ENCODE results near the gene ATP2B2.

Gene ATP2B2

DNA sequence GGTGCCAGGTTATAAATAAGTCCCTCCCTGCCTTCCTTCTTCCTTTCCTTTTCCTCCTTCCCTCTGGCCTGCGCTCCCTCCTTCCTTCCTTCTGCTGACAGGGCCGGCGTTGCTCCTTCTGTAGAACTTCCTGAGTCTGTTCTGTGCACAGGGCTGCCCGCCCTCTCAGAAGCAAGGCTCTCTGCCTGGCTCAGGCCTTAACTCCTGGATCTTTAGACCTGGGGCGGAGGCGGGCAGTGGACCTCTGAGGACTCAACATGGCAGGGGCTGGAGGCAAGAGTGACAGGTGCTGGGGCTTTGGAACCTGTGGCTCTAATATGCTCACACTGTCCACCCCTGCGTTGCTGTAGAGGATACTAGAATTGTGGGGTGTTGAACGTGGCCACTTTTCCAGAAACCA is 98.0 kb downstream of the ATP2B2 start:
- no peak for FAIRE-seq
- TF ChIP-seq POLR2A (IDR thresholded peaks at IDR 0.05; ENCODE audit: low read depth, low read length), result no peak
- no peak for DNase-seq (ENCODE audit: insufficient read length, low spot score)

DNA sequence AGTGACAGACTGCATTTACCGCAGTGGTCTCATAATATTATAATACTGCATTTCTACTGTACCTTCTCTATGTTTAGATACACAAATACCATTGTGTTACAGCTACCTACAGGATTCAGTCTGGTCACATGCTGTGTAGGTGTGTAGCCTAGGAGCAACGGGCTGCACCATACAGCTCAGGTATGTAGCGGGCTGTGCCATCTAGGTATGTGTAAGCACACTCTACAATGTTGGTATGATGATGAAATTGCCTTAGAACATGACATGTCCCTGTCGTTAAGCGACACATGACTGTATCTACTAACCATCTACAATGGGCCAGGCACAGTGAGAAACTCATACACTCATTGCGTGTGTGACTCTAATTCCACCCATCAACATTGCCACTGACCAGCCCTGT is 99.0 kb downstream of the ATP2B2 start:
- DNase-seq (ENCODE audit: insufficient read length, low spot score) (no peak), FAIRE-seq (no peak)
- TF ChIP-seq POLR2A (IDR thresholded peaks at IDR 0.05; ENCODE audit: low read depth, low read length), result no peak

DNA sequence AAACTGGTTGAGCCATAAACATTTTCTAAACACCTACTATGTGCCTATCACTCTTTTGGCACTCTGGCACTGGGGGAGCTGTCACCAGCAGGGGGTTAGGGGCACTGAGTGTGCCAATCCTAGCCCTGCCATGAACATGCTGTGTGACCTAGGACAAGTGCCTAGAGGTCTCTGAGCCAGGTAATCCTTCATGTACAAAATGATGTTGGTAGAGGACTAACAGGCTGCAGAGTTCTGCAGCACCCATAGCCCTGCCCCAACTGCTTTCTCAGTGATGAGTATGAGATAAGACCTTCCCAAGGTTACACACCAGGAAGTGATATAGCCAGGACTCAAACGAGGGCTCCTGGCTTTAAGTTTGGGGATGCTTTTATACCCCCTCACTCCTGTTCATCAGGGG is 99.6 kb downstream of the ATP2B2 start:
- no peak for DNase-seq (ENCODE audit: insufficient read length, low spot score)
- no peak for FAIRE-seq
- no peak for TF ChIP-seq POLR2A (IDR thresholded peaks at IDR 0.05; ENCODE audit: low read depth, low read length)

DNA sequence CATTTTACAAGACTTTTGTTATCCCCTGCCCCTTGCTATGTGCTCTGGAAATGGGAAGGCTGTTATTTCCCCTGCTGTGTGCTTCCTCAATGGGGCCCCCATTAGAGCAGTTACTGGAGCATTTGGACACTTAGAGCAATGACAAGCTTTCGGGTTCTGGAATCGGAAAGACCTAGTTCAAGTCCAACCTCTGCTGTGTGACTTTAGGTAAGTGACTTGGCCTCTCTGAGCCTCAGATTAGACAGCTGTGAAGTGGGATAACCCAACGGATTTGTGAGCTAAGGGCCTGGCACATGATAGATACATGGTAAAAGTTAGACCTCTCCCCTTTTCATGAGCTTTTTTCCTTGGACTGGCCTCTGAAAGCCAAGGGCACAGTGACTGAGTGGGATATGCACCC is 100.5 kb downstream of the ATP2B2 start:
- no peak for TF ChIP-seq POLR2A (IDR thresholded peaks at IDR 0.05; ENCODE audit: low read depth, low read length)
- DNase-seq (ENCODE audit: insufficient read length, low spot score) (no peak), FAIRE-seq (no peak)

DNA sequence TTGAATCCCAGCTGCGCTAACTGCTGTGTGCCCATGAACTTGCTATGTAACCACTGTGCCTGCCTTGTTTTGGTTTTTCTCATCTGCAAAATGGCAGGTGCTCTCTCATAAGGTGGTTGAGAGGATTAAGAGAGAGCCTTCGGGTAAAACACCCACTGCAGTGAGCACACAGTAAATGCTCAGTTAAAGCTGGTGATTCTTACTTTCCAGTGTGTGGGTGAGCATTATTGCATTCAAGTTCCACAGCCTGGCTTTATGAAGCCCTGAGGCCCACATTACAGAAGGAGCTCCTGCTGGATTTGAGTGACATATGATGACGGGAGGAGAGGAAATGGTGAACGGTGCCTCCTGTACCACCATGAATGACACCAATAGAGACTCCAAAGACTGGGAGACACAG is 101.0 kb downstream of the ATP2B2 start:
- FAIRE-seq (no peak), DNase-seq (ENCODE audit: insufficient read length, low spot score) (no peak)
- TF ChIP-seq POLR2A (IDR thresholded peaks at IDR 0.05; ENCODE audit: low read depth, low read length), result no peak

DNA sequence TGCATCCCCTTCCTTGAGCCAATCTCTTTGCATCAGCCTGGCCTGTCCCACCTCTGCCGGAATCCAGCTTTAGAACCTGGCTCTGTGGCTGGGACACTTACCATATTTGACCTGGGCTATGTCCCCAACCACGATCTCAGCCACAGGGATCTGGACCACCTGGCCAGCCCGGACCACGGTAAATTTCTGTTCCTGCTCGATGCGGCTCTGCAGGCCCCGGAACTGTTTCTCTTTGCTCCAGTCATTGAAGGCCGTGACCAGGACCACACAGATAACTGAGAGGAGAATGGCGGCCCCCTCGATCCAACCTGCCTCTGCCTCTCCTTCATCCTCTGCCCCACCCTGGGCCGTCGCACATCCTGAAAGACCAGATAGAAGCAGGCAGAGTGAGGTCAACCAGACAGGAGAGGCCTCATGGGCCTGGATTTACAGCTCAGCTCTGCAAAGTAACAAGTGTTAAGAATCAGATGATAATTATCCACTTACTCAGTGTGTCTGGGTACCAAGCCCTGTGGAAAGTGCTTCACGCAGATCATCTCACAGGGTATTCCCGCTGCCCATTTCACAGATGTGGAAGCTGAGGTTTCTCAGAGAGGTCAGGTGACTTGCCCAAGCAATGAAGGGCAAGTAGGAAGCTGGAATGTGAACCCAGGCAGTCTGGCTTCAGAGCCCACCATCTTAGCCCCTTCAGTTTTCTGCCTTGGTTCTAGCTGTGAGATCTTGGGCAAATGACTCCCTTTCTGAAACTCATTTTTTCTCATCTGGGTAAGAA is 103.2 kb downstream of the ATP2B2 start:
- TF ChIP-seq POLR2A (IDR thresholded peaks at IDR 0.05; ENCODE audit: low read depth, low read length), result no peak
- no peak for DNase-seq (ENCODE audit: insufficient read length, low spot score)
- FAIRE-seq, result no peak

DNA sequence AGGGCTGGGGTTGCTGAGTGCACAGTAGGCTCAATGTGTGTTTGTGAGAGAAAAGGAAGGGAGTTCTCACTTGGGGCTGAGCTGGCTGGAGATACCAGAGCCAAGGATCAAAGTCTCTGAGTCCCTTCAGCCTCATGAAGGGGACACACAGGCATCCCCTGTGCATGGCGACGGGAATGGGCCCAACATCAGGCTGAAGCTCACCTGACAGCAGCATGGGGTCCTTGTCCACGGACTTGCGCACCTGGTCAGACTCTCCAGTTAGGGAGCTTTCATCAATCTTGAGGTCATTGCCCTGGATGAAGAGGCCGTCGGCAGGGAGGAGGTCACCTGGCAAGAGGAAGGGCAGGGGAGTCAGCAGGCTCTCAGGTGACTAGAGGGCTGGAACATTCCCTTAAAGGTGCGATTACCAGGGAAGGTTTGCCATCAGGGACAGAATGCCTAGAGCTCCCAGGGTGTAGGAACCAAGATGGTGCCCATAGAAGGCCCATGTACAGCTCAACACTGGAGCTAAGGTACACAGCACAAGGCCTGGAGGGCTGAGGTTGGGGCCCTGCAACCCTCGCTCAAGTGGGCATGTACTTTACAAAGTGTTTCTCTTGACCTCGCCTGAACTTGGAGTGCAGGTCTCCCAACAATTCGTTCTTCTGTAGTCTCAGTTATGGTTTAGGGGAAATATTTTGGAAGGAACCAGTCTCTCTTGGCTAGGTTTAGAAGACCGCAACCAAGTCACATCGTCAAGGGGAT is 104.5 kb downstream of the ATP2B2 start:
- FAIRE-seq (no peak), DNase-seq (ENCODE audit: insufficient read length, low spot score) (no peak)
- no peak for TF ChIP-seq POLR2A (IDR thresholded peaks at IDR 0.05; ENCODE audit: low read depth, low read length)

DNA sequence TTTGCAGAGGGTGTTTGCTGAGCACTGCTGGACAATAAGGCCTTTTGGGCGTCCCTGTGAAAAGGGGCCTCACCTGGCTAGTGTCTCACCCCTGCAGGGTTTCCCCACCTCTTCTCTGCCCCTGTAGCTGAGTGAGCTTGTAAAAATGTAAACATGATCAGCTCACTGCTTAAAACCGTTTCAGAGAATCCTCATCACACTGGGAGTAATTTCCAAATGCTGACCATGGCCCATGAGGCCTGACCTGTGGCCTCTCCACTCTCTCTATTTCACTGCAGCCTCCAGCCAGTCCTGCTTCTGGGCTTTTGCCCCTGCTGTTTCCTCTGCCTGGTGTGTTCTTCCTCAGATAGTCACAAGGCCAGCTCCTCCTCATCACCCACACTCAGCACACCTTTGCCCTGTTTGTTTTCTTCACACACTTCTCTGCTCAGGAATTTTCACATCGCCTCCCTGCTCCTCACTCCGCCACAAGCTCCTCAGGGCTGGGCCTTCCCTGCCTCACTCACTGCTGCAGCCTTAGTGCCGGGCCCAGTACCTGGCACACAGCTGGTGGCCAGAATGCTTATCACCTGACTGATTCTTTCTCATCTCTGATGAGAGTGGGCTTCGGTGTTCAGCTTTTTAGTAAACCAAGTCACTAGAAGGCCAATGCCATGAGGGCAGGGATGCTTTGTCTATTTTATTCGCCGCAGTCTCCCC is 105.2 kb downstream of the ATP2B2 start:
- FAIRE-seq (no peak), DNase-seq (ENCODE audit: insufficient read length, low spot score) (no peak)
- TF ChIP-seq POLR2A (IDR thresholded peaks at IDR 0.05; ENCODE audit: low read depth, low read length), result no peak

DNA sequence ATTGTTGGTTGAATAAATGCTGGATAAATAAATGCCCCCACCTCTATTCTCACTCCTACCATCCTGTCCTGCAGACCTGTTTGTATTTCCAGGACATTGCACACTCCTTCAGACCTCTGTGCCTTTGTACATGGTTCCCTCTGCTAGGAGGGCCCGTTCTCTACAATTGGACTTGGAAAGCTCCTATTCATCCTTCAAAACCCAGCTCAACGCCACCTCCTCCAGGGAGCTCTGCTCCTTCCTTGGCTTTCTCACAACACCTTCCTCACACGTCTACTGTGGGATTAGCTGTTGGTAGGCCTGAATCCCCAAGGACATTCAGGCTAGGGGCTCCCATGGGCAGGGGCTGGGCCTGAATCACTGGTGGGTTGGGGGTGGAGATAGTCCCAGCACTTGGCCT is 105.8 kb downstream of the ATP2B2 start:
- FAIRE-seq (no peak), DNase-seq (ENCODE audit: insufficient read length, low spot score) (no peak)
- no peak for TF ChIP-seq POLR2A (IDR thresholded peaks at IDR 0.05; ENCODE audit: low read depth, low read length)

DNA sequence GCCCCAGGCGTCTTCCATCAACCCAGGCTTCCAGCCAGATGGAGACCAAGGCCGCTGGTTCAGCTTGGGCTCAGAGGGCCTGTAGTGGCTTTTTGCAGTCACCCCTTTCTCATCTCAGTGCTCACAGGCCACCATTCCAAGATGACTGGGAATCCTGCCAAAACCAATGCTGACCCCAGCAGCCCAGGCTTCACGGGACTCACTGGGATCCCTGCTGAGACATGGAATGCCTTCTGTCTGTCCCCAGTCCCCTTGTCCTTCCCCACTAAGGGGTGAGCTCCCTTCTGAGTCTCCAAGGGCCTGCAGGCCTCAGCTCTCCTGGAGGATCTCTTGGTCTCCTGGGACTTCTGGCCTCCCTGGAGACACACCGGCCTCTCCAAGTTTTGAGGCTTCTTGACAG is 107.0 kb downstream of the ATP2B2 start:
- no peak for TF ChIP-seq POLR2A (IDR thresholded peaks at IDR 0.05; ENCODE audit: low read depth, low read length)
- no peak for DNase-seq (ENCODE audit: insufficient read length, low spot score)
- FAIRE-seq, result no peak

DNA sequence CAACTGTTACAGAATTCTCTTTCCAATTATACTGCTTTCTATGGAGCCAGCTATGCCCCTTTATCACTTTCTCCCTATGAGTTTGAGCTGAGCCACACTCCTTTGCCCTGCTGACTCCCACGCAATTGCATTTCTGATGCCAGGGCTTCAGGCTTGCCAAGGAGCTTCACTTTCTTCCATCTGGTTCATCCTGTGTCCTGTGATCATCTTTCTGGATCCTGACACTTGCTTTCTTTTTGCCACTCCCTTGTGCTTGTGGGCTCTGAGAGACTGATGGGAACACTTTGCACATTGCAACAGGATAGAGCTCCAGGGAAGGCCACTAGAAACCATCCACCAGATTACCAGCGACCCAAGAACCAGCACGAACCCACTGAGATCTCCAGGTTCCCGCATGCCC is 107.5 kb downstream of the ATP2B2 start:
- DNase-seq (ENCODE audit: insufficient read length, low spot score) (no peak), FAIRE-seq (no peak)
- TF ChIP-seq POLR2A (IDR thresholded peaks at IDR 0.05; ENCODE audit: low read depth, low read length), result no peak

DNA sequence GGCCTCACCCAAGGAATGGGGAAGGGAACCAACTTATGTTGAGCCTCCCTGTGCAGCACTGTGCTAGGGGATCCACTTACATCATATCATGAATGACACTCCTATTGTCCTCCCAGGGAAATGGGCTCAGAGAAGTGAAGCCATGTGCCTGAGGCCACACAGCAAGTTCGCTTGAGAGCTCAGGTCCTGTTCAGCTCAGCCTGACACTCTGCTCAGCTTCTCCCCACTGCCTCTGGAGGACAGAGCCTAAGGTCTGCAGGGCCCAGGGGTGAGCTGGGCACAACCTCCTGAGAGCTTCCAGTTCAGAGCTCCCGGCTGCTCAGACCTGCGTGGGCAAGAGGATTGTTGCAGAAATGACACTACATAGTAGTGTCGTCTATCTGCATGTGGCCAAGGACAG is 108.5 kb downstream of the ATP2B2 start:
- no peak for FAIRE-seq
- TF ChIP-seq POLR2A (IDR thresholded peaks at IDR 0.05; ENCODE audit: low read depth, low read length), result no peak

DNA sequence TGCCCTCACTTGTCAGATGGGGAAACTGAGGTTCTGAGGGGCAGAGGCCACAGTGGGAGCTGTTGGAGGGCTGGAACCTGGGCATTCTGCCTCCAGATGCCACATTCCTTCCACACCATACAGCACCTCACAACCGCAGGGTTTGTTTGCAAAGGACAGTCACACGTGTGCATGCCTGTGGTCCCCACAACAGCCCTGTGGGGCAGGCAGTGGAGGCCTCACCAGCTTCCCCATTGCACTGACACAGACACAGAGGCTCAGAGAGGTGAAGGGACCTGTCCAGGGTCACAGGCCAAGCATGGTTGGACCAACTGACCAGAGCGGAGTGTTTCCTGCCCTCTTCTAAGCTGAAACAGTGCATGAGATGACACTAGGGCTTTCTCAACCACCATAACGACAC is 109.3 kb downstream of the ATP2B2 start:
- FAIRE-seq, result no peak
- TF ChIP-seq POLR2A (IDR thresholded peaks at IDR 0.05; ENCODE audit: low read depth, low read length), result no peak
- no peak for DNase-seq (ENCODE audit: insufficient read length, low spot score)

More for the DNA sequence above, 108.5 kb downstream of the ATP2B2 start:
- no peak for DNase-seq (ENCODE audit: insufficient read length, low spot score)

DNA sequence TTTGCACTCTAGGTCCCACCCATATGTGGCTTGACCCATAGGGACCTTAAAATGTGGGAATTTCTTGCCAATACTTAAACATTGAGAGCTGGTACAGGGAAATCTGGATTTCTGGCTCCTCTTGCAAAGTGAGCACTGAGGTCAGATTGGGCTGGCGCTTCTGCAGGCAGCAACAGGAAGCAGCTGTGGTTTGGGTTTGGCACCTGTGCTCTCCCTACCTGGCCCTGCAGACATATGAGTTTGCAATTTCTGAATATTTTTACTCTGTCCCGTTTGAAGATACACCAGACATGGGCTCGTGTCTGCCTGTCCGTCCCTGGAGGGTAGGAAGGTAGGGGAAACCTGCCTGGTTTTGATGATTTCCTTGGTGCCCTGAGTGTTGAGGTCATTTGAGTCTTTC is 109.7 kb downstream of the ATP2B2 start:
- FAIRE-seq (no peak), DNase-seq (ENCODE audit: insufficient read length, low spot score) (no peak)
- no peak for TF ChIP-seq POLR2A (IDR thresholded peaks at IDR 0.05; ENCODE audit: low read depth, low read length)
